Stimulated activated naive CD4-positive, alpha-beta T cell treated with Interleukin-2 at 50 U/mL for 16 hours (primary cell): ENCODE results near the gene POLR2E.
A peak's percentile ranks its signal among the peaks of the same experiment; 100 is the strongest.

Experiments
- DNase-seq: peaks from one replicate; lab custom pipeline; 2025; lab: John Stamatoyannopoulos, UW

Gene POLR2E

DNA sequence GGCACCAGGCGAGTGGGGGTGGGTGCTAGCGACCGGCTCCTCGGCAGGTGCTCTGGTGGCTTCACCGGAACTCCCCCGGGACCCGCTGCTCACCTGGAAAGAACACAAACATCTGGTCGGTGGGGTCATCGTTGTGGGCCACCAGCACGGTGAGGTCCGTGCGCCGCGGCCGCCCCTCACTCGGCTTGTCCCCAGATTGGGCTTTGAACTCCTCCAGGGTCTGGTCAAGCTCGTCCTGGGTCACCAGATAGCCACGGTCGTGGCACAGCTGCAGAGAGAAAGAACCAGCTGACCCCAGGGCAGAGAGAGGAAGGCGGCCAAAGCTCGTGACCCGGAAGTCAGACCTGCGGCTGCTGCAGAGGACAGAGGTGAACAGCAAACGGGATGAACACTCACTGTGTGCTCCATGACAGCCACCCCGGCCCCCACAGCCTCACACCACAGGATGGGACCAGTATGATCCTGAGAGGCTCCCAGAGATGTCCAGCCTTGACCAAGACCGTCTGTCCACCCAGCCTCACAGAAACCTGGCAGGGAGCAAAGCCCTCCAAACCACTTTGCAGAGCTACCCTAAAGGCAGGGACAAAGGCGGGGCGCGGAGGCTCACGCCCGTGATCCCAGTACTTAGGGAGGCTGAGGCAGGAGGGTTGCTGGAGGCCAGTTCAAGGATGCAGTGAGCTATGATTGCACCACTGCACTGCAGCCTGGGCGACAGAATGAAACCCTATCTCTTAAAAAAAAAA is 1.2 kb downstream of the POLR2E start:
- DNase-seq = no peak

DNA sequence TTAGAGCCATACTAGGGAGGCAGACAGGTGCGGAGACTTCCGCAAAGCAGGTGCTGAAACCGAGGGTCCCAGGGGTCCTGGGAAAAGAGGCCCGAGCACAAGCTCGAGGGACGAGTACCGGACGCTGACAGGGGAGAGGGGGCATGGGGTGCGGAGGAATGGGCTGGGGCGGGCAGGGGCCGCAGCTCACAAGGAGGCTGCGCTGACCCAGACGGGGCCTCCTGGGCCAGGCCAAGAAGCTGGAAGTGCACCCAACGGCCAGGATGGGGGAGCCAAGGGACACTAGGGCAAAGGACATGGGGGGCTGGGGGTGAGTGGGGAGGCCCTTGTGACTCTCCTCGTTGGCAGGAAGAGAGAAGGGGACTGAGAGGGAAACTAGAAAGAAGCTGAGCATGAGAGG is 1.8 kb downstream of the POLR2E start:
- DNase-seq = no peak

DNA sequence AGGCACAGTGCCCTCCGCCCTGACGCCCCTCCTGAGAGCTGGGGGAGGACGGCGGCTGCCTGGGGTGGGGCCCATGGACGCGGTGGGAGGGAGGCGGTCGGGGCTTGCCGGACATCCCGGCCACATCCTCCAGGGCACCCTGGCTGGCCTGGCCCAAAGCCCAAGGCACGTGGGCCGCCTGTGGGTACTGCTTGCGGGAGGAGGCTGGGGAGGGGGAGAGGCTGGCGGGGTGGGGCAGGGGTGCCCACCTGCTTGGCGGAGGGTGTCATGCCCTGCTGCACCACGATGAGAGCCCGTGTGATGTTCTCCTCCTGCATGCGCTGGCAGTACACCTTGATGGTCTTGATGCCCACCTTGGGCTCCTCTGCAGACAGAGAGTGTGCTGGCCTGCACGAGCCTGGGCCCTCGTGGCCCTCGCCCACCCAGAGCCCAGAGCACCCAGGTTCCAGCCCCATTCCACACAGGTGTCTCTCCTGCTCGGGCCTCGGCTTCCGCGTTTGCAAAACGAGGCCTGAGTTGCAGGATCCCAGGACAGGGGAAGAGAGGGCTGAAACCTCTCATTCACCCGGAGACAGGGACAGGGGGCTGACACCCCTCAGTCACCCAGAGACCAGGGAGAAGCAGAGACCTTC is 3.5 kb downstream of the POLR2E start:
- no peak for DNase-seq

DNA sequence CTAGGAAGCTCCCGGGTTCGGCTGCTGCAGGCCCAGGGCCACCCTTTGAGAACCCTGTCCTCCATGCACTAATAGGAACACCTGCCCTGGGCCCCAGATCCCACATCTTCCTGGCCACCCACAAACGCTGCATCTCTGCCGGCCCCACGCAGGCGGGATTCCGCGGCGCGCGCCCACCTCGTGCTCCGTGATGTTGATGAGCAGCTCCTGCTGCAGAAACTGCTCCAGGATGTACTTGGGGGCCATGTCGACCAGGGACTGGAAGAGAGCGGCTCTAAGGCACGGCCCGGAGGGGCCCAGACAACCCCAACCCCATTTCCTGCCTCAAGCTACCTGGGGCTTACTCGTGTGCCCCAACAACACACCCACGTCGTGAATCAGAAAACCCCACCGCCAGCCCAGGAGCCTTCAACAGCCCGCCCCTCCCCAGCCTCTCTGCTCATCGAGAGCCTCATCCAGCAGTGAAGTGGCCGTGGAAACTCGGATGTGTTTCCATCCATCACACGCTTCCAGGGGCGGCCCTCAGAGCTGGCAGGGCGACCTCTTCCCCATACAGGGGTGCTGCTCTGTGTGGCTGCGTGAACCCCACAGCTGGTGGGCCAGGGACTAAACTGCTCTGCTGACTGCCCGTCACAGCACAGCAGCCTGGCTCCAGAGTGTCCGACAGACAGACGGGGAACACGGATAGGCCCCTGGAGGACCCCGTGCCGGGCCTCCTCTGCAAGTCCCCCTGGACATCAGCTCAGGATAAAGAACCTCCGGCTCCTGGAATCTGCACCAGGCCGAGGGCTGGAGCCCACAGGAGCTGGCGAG is 4.2 kb downstream of the POLR2E start:
- DNase-seq = peak; percentile 23

DNA sequence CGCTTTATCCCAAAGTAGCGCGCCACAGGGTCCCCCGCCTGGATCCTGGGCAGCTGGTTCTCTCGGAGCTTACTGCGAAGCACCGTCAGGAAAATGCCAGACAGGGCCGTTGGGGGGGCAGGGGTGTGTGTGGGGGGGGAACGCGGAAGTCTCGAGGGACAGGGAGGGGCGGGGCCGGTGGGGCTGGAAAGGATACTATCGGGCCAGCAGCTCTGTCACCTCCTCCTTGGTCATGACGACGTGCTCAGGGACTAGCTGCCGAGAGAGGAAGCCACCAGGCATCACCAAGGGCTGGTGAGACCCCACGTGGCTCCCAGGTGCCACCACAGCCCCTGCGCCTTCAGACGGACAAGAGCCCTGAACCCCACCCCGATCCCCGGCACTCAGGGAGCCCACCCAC is 5.3 kb downstream of the POLR2E start:
- no peak for DNase-seq

DNA sequence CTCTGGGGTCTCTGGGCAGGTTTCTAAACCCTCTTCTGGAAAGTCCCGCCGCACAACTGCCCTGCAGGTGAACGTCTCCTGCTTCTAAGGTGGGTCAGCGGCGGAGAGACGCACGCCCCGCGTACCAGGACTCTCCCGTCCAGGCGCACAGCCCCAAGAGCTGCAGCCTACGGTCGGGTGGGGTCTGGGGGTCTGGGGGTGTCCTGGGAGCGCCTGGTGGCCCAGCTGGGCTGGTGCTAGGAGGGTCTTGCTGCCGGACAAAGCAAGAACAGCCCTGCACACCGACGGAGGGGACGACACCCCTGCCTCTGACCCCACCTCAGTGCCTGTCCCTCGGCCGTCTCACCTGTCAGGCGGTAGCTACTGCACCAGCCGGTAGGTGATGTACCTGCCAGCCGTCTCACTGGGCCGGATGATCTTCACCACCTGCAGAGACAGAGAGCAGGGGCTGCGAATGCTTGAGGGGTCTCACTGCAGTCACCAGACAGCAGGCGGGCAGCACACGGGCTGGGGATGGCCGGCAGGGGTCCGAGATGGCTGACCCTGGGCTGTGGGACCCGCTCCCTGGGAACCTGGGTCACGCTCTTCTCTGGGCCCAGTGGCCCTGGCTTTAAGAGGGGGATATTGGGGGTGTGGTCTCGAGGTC is 5.9 kb downstream of the POLR2E start:
- no peak for DNase-seq

DNA sequence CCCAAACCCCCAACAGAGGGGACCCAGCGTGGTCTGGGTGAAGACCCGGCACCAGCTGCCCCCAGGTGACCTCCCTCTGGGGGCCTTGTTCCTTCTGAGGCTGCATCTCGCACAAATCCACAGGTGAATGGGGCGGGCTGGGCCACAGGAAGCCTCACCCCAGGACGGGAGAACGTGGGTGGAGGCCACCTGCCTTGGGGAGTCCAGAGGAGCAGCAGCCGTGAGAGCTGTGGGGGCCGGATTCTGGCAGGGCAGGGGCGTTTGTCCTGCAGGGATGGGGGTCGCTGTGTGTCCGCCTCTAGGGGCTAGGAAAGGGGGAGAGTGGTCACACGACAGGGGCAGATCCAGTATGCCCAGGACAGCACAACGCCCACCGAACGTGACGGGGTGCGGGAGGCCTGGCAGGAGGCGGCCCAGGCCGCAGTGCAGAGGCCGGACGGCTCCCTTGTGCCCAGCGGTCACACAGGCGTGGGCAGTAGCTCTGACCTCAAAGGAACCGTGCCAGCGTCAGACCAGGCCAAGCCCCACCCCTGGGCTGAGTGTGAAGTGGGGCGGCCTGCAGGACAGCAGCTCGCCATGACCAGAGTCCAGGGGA is 6.7 kb downstream of the POLR2E start:
- DNase-seq = no peak

DNA sequence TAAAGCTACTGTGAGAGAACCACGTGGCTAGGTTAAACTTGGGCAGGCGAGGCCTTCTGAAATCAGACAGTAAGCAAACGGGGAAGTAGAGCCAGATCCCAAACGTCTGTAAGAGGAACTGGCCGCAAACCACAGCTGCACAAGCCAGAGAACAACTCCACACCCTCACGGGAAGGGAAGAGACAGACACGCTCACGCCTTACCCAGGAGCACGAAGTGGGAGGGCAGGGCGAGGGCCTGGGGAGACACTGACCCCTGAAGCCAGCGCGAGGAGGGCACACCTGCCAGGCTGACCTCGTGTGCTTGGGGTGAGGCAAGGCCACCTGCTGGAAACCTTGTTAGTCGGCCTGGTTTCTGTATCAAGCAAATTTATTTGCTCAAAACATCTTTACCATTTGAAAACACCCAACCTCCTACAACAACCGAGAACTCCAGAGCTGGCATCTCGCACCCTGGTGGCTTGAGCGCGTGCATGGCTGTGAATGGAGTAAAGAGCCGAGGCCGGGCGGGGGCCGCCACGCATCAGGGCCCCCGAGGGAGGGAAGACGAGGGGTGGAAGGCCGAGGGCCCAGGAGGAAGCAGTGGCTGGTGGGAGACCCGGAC is 7.3 kb downstream of the POLR2E start:
- no peak for DNase-seq

DNA sequence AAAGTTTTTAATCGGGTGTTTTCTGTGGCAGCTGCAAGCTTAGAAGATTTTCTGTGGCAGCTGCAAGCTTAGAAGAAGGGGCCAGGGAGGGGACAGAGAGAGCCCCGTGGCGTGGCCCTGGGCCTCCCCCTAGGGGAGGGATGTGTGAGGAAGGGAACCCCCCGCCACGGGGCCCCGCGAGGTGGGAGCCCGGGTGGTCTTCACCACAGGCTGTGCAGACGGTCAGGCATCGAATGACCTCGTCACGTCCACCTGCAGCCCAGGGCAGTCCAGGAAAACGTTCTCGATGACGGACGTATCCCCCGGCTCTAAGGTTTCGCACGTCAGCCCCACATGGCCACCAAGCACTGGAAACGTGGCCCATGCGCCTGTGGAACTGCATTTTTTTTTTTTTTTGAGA is 8.6 kb downstream of the POLR2E start:
- DNase-seq = no peak

DNA sequence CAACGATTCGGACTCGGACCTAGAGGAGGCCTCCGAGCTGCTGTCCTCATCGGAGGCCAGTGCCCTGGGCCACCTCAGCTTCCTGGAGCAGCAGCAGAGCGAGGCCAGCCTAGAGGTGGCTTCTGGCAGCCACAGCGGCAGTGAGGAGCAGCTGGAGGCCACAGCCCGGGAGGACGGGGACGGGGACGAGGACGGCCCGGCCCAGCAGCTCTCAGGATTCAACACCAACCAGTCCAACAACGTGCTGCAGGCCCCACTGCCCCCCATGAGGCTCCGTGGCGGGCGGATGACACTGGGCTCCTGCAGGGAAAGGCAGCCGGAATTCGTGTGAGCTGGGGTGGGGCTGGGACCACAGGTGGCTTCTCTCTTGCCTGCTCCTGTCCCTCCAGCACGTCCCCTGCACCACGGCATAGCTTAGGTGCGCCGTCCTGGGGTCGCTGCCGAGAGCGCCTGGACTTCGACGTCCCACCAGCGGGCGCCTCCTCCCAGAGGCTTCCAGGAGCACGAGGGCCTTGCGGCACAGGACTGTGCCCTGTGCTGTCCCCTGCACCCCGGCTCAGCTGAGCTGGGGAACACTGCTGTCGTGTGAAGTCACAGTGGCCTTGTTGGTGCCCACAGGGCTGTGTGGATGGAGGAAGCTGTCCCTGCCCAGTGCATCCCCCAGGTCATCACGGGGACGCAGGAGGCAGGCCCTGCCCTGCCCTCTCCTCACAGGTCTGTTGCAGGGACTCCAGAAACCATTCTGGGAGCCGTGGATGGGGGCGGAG is 9.3 kb downstream of the POLR2E start:
- no peak for DNase-seq

DNA sequence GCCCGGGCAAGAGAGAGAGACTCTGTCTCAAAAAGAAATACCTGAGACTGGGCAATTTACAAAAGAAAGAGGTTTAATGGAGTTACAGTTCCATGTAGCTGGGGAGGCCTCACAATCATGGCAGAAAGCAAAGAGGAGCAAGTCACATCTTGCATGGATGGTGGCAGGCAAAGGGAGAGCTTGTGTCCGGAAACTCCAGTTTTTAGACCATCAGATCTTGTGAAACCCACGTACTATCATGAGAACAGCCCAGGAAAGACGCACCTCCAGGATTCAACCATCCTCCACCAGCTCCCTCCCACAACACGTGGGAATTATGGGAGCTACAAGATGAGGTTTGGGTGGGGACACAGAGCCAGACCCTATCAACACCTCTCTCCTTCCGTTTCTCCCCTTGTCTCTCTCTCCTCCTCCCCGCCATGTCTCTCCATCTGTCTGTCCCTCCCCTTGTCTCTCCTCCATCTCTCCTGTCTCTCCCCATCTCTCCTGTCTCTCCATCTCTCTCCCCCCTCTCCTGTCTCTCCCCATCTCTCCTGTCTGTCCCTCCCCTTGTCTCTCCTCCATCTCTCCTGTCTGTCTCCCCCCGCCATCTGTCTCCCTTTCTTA is 10.0 kb downstream of the POLR2E start:
- DNase-seq = no peak

DNA sequence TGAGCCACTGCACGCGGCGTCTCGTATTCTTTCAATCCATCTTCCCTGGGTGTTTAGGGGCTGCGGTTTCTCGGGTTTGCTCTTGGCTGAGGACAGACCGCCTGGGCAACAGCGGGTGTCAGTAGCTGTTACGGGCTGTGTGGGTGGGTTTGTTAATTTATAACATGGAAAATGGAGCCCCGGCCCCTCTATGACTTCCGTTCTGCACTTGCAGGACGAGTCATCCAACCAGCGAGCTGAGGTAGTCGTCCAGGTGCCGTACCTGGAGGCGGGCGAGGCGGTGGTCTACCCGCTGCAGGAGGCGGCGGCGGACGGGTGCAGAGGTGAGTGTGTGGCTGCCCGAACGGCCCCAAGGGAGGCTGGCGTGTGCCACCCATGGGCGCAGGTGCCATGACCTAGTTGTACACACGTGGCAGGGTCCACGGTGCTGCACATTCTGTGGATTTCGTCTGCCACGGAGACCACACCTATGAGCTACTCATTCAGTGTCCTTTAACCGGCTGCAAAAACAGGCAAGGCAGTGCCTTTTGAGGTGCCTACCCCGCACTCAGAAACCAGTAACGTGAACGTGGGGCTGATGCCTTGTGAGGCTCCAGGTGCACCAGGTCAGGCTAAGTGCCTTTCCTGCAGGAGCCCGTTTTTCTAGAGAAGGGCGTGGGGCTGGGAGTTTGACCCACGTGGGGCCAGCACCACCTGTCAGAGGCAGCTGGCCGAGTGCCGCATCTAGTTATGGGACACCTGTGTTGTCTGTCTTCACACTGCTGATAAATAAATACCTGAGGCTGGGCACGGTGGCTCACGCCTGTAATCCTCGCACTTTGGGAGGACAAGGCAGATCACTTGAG is 10.9 kb downstream of the POLR2E start:
- peak; percentile 48 for DNase-seq

DNA sequence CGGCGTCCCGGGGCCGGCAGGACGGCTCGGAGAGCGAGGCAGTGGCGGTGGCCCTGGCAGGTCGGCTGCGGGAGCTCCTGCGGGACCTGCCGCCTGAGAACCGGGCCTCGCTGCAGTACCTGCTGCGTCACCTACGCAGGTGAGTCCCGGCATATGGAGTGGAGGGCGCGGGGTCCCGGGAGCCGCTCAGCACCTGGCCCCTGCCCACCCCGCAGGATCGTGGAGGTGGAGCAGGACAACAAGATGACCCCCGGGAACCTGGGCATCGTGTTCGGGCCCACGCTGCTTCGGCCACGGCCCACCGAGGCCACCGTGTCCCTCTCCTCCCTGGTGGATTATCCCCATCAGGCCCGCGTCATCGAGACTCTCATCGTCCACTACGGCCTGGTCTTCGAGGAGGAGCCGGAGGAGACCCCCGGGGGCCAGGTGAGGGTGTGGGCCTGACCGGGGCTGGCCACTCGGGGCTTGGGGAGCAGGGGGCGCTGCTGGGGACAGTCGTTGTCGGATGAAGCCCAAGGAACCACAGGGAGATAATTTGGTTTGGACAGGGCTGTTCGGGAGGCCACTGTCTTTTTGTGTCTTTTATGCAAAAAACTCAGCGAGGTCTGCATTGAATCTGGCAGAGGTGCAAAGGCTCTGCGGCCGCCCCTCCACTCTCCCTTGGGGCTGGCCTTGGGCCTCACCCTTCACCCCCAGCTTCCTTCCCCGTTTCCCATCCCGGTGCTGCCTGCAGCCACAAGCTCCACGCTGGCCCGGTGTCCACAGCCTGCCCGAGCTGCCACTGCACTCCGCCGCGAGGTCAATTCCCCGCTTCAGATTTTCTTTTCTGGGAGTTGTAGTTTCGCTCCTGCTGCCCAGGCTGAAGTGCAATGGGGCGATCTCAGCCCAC is 12.0 kb downstream of the POLR2E start:
- no peak for DNase-seq

DNA sequence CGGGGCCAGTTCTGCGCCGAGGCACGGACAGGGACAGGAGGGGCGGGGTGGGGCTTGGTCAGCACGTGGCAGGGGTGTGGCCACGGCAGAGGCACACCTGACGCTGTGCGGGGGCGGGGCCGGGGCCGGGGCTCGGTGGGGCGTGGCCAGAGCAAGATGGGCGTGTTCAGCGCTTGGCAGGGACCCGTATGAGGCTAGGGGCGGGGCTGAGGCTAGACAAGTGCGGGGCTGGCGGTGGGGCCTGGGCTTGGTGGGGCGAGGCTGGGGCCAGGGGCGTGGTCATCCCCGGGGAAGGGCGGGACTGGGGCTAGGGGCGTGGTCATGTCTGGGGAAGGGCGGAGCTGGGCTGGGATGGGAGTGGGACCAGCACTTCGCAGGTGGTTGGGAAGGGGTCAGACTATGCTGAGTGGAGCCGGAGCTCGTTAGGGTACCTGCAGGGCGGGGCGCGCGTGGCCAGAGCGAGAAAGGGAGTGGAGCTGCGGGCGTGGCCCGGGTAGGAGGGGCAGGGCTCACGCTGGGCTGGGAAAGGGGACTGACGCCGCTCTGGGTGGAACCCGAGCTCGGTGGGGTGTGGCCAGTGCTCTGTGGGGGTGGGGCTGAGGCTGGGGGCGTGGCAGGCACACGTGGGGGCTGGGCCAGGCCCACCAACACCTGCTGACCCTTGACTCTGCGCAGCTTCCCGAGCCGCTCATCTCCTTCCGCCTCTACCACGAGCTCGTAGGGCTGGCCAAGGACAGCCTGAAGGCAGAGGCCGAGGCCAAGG is 12.8 kb downstream of the POLR2E start:
- peak; percentile 78 for DNase-seq

DNA sequence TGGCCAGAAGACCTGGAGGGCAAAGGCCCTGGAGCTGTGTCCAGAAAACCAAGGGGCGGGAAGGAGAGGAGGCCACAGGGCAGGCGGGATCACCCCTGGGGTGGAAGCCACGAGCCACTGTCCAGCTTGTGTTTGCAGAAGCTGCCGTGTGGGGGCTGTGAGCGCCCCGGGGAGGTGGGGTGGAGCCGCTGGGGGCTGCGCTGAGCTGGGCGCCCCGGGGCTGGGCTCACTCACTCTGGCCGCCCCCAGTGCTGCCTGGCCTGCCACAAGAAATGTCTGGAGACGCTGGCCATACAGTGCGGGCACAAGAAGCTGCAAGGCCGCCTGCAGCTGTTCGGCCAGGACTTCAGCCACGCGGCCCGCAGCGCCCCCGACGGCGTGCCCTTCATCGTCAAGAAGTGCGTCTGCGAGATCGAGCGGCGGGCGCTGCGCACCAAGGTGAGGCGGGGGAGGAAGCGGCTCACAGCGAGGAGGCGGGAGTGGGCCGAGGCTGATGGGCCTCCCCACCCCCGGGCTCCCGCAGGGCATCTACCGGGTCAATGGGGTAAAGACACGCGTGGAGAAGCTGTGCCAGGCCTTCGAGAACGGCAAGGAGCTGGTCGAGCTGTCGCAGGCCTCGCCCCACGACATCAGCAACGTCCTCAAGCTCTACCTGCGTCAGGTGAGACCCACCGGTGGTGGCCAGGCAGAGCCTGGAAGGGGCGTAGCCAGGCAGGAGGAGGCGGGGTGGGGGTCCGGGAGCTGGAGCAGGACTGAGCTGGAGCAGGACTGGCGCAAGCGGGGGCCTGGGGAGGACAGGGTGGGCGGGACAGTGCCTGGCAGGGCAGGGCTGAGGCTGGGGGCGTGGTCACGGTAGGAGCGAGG is 13.6 kb downstream of the POLR2E start:
- no peak for DNase-seq

DNA sequence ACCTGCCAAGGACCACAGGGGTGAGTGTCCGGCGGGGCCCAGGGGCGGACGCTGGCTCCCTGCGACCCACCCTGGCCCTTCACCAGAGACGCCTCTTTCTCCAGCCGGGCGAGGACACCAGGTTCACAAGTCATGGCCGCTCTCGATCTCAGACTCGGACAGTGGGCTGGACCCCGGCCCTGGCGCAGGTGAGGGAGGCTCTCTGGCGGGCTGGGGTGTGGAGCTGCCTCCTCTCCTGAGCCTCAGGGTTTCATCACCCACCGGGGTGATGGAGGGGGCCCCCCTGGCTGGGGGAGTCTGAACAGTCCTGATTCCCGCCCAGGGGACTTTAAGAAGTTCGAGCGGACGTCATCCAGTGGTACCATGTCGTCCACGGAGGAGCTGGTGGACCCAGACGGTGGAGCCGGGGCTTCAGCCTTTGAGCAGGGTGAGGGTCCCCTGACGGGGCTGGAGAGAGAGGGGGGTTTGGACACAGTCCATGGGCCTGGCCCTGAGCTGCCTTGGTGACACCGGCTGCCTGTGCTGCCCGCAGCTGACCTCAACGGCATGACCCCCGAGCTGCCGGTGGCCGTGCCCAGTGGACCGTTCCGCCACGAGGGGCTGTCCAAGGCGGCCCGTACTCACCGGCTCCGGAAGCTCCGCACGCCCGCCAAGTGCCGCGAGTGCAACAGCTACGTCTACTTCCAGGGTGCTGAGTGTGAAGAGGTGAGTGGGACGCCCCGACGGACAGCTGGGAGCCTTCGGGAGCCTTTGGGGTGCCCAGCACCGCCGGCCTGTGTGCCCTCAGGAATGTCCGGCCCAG is 14.6 kb downstream of the POLR2E start:
- DNase-seq = no peak
